ENCODE data around the gene SURF6. TPM values are rescaled to one million over a fixed set of nuclear protein-coding genes. Genes with fewer than 3 reads are reported as not detected.
"Not testable (repeated sequence)": the region's sequence is repeated elsewhere in the genome, so short reads cannot be mapped to it uniquely, and the experiment has no call there.

Gene SURF6
- polyA plus RNA-seq, 5 donors: 20.7 to 33.5 (median 27.1) TPM

DNA sequence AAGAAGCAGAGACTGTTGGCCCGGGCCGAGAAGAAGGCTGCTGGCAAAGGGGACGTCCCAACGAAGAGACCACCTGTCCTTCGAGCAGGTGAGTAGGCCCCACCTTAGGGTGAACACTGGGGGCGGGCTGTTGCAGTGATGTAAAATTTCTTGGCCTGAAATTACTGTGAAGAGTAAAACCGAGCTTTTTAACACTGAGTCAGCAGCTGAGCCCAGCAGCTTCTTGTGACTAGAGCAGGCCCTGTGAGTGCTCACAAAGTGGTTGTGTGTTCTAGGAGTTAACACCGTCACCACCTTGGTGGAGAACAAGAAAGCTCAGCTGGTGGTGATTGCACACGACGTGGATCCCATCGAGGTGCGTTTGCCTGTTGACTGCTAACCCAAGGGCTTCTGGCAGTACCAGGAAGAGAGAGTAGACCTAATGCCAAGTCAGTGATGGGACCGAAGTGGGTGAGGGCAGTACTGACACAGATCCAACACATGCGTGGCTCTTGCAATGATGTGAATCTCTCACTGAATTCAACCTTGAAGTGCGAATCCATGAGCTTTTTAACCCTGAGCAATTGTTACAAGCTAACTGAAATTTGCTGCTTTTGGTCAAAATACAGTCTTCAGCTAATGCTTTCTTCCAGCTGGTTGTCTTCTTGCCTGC, 14.1 kb upstream of the SURF6 start:
- no peak for DNase-seq

DNA sequence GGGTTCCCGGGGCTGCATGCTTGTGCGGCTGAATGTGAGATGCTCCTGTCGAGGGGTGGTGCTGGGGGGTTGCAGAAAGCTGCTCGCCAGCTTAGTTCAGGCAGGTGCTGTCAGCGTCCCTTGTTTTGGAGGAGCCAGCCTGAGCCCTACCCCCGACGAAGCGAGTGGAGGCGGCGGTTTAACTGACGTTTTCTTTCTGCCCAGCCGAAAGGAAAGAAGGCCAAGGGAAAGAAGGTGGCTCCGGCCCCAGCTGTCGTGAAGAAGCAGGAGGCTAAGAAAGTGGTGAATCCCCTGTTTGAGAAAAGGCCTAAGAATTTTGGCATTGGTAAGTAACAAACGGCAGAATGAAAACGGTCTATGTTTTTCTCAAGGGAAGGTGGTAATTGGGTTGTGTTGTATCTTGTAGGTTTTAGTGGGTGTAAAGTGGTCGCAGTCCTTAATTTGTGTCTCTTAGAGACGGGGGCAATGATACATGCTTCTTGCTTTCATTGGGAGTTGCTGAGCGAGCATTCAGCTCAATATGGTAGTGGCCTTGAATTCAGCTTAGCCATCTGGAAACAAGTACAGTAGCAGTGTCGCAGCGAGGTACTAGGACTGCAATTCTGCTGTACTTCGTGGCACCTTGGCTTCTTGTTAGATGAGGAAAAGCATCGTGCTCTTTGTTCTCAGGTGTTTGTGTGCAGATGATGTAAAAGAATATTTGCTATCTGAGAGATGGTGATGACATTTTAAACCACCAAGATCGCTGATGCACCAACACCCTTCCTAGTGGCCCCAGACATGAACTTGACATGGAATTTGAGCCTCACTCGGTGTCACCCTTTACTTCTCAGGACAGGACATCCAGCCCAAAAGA, 13.0 kb upstream of the SURF6 start:
- no peak for DNase-seq

DNA sequence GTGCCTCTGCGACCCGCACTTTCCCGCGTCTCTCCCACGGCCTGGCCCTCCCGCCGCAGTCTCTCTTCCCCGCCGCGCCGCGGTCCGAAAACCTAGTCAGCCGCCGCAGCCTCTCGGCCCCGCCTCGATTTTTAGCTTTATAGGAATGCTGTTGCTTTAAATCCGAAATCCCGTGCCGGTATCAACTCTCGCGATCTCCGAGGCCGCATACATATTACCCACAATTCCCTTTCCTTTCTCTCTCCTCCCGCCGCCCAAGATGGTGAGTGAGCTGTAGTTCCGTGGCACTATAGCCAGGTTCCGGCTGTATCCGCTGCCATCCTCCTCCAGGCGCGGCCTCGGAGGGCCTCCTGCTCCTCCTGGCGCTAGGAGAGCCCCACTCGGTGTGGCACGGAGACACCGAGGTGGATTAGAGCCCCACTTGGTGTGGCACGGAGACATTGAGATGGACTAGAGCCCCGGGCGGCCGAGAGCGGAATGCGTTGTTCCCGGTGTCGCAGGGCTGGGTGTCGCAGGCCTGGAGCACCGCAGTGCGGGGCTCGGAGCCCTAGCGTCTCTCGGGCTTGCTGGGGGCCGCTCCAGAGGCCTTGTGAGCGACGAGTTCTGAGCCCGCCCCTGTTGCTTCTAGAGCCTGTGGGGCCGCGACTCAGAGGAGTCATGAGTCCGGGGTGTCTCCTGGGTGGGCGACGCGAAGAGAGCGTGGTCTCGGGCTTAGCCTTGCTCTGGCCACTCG, 12.2 kb upstream of the SURF6 start, which contains the start of the genes MED22 and RPL7A:
Gene MED22, minus strand, starts transcription at position 147 of the 733 bp plus-strand sequence. CDS start 1,469 bp downstream, outside the sequence.
Gene RPL7A, plus strand, starts transcription at position 234 of the 733 bp plus-strand sequence. Its CDS starts 26 bp downstream, at position 260.
- peak; percentile 94 to 95 for DNase-seq

DNA sequence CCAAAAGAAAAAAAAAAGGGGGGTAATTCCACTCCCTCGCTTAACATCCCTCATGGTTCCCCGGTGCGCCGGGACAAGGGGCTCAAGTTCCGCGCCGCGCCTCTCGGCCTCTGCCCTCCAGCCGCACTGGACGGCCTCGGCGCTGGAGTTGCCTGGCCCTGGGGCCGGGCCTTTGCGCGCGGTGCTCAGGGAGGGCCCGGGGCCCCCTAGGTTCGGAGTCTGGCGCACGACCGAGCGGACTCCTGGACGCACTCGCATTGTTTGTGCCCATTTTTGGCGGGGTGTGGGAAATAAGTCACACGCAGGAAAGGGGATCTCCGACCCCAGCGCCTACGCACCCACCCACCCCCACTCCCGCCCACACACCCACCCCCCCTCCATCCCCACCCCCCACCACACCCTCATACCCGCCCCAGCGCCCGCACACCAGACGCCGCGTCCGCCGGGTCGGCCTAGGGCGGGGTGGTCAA, 11.6 kb upstream of the SURF6 start:
- DNase-seq: no peak

DNA sequence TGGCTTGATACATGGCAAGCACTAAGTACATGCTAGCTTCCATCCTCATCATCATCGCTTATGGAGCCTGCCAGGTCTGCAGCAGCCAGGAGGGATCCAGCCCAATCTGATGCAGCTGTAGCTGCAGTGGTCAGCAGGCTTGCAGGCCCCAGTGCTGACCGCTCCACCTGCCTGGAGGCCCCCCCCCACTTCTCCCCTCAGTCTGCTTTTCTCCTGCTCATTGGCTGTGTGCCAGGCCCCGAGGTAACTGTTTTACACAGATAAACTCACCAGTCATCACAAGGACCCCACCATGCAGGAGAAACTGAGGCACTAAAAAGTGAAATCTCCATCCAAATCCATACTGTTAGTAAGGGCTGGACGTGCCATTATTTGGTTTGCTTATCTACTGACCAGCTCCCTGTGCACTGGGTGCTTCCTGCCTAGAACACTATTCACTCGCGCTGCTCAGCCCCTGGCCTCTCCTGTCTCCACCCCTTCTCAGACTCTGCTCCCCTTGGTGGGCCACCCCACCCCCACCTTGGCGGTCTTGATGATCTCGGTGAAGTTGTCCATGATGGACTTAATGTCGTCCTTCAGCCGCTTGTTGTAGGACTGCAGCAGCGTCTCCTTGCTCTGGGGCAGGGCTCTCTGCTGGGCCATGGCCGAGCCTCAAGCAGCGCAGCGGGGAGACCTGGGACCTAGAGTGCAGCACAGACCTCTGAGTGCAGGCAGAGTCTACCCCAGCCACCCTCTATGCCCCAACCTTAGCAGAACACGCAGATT, 10.2 kb upstream of the SURF6 start:
- no peak for DNase-seq

DNA sequence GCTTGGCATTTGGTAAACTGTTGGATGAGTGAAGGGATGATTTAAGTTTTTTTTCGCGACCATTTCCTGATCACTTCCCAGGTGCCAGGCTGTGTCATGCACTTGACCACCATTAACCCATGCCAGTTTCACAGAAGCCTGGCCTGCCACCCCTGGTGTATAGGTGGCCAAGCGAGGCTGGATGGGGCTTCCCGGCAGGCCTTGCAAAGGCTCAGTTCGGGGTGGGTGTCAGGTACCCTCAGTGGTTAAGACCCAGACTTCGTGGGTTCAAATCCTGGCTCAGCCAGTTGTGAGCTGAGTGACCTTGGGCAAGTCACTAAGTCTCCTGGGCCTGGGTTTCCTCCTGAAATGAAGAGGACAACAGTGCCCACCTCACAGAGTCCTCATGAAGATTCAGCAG, 9.6 kb upstream of the SURF6 start:
- DNase-seq: no peak

DNA sequence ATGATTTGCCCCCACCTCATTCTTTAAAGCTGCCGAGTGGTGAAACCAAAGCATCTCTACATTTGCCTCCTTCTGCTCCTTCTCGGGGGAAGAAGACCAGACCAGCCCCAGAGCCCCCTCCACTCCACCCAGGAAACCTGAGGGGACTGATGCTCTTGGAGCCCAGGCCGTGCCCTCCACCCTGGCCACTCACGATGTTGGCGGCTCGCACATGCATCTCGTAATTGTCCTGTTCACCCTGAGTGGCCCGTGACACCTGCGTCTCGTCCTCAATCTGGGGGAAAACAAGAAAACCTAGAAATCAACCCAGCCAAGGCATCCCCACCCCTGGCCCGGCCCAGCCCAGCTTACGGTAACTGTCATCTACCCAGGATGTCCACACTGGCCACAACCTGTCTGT, 9.0 kb upstream of the SURF6 start:
- no peak for DNase-seq

DNA sequence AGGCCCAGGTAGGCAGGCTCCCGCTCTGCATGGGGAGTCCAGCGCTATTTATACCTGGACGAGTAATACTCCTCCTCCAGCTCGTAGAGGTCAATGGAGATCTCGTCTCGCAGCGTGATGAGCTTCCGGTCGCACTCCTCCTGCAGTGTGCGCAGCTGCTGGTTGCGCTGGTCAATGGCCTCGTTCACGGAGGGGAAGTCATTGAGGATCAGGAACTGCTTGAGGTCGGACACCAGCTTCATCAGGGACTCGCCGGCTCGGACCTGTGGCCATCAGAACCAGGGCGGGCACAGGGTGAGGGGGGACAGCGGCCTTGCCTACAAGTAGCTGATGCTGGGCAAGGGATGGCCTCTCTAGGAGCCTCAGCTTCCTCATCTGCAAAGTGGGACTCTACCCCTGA, 8.1 kb upstream of the SURF6 start:
- no peak for DNase-seq

DNA sequence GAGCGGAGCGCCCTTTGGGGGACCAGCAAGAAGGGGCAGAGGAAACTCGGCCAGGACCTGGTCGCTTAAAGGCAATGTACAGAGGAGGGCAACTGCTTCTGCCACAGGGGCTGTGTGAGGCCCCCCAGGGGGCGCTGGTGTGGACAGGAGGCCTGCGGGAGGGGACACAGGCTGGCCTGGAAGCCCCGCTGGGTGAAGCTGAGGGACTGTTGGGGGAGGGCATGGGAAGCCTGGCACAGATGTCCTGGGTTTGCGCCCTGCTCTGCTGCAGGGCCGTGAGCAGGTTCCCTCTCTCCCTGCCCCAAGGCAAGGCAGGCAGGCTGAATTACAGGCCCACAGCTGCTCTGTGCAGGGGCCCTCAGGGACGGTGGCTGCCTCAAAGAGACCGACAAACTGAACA, 6.6 kb upstream of the SURF6 start:
- DNase-seq: no peak

DNA sequence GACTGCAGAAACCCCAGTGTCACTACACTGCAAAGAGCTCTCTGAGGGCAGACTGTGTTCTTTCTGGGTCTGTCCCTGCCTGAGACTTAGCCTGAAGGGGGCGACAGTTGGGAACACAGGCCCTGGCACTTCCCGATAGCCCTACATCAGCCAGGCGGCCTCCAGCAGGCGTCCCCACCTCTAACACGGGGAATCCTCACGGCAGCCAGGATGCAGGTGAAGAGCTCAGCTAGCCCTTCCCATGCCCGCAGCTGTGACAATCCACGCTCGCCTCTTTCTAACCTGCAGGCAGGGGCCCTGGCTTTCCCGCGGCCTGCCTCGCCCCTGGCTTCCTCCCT, 6.0 kb upstream of the SURF6 start:
- no peak for DNase-seq

DNA sequence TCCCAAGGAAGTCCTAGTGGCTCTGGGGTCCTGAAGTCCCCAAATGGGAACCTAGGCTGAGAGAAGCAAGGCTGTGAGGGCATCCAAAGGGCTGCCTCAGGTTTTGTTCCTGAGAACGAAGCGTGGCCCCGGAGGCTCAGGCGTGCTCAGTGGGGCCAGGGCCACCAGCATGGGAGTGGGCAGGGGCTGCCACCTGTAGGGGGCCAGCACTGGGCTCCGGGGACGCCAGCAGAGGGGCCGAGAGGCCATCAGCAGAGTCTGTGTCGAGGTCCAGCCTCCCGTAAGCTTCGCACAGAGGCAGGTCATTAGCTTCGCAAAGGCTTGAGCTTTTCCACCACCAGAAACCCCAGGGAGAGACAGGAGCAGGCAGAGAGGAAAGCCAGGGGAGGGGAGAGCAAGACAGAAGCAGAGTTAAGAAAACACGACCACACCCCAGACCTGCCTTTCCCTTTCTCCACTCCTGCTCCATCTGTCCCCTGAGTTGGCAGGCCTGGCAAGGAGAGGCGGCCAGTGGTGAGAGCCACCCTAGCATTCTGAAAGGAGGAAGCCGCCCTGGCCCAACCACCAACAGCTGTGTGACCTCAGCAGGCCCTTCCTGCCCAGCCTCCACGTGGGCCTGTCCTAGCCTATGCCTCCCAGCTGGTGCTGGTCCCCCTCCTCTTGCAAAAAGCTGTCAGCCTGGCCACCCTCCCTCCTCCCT, 5.5 kb upstream of the SURF6 start:
- DNase-seq: no peak

DNA sequence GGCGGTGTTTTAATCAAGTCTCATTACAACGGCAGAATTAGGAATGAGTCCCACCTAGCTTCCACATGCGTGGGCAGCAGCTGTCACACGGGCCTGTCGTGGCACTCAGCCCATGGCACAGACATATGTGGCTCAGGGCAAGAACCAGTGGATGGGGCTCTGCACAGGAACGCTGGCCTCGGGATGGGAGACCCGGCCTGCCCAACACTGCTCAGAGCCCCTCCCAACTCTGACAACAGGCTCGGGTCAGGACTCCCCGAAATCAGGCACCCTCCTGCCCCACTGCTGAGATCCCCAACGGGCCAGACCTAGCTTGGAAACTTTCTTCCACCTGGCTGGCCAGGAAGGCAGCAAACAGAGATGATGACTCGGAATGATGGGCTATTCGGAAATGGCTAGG, 4.9 kb upstream of the SURF6 start:
- no peak for DNase-seq

DNA sequence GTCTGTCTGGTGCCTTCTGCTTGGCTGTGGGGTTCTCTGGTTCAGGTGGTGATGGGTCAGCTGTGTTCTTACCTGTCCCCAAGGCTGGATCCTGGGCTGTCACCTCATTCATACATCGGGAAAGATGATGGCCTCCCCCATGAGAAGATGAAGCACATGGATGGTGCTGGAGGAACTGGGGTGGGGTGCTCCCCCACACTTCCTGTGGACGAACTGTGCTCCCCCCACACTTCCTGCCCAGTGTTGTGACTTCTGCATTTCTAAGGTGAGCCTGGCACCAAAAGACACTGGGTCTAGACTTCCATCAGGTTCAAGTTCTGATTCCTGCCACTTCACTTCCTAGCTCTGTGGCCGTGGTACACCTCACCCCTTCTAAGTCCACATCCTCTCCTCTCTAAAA, 4.3 kb upstream of the SURF6 start:
- DNase-seq: no peak

DNA sequence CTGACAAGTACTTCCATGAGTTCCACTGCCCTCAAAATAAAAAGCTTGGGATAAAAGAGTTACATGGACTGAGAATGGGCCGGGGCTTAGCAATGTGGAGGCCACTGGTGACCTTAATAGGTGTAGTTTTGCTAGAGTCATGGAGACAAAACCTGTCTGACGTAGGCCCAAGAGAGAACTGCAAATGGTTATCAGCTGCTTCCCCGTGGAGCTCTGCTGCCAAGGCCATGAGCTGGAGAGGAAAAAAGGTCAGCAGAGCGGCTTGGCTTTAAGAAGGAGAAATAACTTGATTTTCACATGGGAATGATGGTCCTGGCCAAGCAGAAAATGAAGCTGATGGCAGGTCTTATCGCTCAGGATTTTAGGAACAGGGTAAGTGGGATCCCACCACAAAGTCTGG, 3.7 kb upstream of the SURF6 start:
- DNase-seq: no peak

DNA sequence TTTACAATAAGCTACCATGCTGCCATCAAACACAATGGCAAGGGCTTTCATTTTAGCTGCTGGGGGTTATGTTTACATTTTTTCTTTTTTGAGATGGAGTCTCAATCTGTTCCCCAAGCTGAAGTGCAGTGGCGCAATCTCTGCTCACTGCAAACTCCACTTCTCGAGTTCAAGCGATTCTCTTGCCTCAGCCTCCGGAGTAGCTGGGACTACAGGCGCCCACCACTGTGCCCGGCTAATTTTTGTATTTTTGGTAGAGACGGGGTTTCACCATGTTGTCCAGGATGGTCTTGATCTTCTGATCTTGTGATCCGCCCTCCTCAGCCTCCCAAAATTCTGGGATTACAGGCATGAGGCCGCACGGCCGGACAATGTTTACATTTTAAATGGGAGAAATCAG, 1.1 kb downstream of the SURF6 start:
- not testable (repeated sequence) for DNase-seq

DNA sequence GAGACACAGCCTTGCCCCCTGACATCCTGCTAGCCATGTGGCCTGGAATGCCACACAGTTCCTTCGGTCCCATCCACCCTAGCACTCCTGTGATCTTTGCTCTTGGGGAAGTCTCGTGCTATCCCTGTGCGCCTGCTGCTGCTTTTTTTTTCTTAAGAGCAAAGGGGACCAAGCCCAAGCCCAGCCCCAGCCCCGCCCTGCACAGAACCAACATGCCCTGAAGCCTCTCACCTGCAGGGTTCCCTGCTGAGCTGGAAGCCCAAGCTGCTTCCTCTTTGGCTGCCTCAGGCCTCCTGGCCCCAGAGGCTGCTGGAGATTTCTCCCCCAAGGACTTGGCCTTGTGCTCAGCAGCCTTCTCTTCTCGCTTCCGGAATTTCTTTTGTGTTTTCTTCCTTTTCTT, 1.8 kb downstream of the SURF6 start:
- no peak for DNase-seq

DNA sequence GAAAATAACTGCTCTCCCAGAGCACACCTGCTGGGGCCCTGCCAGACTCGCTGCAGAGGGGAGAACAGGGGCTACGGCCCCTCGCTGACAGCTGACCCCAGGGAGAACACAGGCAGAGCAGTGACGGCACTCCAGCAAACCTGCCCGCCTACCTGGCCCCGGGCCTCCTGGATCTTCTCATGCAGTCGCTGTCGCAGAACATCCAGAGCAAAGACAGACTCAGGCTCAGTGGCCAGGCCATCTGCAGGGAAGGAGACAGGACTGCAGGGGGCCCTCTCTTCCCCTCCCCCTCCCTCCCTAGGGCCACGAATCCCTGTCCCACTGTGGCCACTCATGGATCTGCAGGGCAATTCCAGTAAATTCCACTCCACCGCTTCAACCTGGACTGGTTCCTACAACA, 2.4 kb downstream of the SURF6 start:
- DNase-seq: no peak

DNA sequence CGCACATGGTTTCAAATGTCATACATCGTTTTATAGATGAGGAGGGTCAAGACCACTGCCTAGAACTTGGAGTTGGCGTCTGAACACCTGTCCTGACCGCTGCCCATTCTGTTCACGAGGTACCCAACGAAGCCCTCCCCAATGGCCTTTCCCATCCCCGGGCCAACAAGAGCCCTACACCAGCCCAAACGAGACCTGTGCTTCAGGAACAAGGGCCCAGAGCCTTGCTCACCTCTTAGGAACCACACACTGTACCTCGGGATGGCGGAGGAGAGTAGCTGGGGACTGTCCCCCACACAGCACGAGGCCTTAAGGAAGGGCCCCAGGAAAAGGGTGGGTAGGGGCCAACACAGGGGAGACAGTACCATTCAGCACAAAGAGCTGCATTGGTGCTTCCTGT, 3.0 kb downstream of the SURF6 start:
- no peak for DNase-seq

DNA sequence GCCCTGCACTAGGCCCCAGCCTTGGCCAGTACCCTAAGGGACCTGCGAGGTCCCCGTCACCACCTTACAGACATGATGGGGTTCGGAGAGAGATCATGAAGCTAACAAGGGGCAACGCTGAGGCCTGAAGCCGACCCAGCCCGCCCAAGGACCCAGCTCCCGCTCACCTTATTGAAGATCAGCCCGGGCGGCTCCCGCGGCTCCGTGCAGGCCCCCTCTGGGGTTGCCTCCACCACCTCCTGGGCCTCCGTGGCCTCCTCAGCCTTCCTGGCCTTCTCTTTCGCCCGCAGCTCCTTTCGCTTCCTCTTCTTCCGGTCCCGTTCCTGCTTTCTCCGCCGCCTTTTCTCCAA, 3.6 kb downstream of the SURF6 start:
- no peak for DNase-seq

DNA sequence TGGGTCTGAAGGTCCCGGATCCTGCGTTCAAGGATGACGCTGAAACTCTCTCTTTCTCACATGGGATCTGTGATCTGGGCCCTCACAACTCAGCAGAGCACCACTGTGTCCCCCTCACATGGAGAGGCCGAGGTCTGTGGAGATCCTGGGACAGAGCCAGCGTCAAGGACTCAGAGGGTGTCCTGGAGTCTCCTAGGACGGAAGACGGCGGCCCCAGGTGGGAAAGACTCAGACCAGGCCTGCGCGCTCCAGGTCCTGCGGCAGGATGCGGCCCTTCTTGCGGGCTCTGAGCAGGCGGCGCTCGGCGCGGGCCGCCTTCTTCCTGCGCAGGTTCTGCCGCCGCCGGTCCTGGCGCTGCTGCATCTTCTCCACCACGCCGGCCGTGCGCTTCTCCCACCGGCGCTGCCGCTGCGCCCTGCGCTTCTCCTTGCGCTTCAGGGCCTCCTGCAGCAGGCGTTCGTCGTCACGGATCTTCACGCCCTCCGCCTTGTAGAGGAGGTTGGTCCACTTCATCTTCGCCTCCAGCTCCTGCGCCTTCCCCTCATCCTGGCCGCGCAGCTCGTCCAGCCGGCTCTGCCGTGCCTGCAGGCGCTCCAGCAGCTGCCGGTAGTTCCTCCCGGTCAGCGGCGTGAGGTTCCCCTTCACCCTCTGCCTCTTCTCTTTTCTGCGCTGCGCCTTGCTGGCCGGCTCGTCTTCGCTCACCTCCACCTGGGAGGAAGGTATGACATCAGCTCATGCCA, 4.2 kb downstream of the SURF6 start:
- no peak for DNase-seq

DNA sequence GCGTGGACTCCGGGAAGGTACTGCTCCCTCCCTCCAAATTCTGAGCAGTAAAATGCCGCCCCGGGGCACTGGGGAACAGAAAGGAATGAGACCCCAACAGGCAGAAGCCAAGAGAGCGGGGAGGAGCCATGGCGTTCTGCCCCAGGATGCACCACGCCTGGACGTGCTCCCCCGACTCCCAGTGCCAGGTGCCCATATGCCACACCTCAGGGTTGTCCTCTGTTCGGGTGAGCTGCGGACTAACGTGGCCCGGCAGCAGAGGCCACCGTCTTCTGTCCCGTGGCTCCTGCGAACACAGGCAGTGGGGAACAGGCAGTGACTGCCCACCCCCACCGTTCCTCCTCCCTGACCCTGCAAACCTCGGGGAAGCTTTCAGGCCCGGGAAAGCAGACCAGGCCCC, 4.8 kb downstream of the SURF6 start:
- no peak for DNase-seq

Measured in right lung (tissue), 5 donors.